HAP-1 (cell line): Measurements from ENCODE around the gene LCN15.

Experiments used
- DNase-seq, 2 experiments: peaks; one replicate each; pipeline ENCODE4 v3.0.0-alpha.2; 2016 to 2020; ENCODE audit warnings: low spot score in 2 of 2
- H3K27me3 ChIP-seq: fragments of 250-450 bp; sonication (Bioruptor Pico); 2 replicates; pipeline ENCODE4 v1.5.1; 2020; ENCODE audit warnings: low read depth, mild to moderate bottlenecking, moderate library complexity
- H3K36me3 ChIP-seq: fragments of 250-450 bp; sonication (Bioruptor Pico); replicated peaks from 2 replicates; pipeline ENCODE4 v1.5.1; 2020; ENCODE audit warnings: mild to moderate bottlenecking
- H3K4me1 ChIP-seq: fragments of 250-450 bp; sonication (Bioruptor Pico); 2 replicates; pipeline ENCODE4 v1.5.1; 2020; ENCODE audit warnings: mild to moderate bottlenecking
- H3K4me3 ChIP-seq: fragments of 250-450 bp; sonication (Bioruptor Pico); 2 replicates; pipeline ENCODE4 v1.5.1; 2020; ENCODE audit warnings: mild to moderate bottlenecking, moderate library complexity
- H3K9me3 ChIP-seq: fragments of 250-450 bp; sonication (Bioruptor Pico); 2 replicates; pipeline ENCODE4 v1.5.1; 2020; ENCODE audit warnings: mild to moderate bottlenecking, moderate library complexity
- in situ Hi-C: fragments of 300-500 bp; cut with MboI; formaldehyde crosslinking; loops from 3 replicates; pipeline ENCODE4 v1.14.3; 2020; ENCODE audit warnings: low sequenced_read_pairs, inconsistent platforms, mixed read lengths

LCN15 gene

GRCh38 chr9:136754059-136754572 is 10.2 kb downstream of the LCN15 start:
- in situ Hi-C loops = no loop called here
- Histone ChIP-seq H3K27me3 (no peaks in the 10 kb centered on the region; the same call in 1 of the 2 replicates), H3K9me3 (peaks cover 16% of the 10 kb centered on the region), H3K36me3 (no peaks in the 10 kb centered on the region), H3K4me1 (no peaks in the 10 kb centered on the region), H3K4me3 (no peak overlapping the region)
- DNase-seq = no peak

GRCh38 chr9:136753371-136754058 is 10.8 kb downstream of the LCN15 start:
- H3K27me3 ChIP-seq = no peaks in the 10 kb centered on the region; the same call in 1 of the 2 replicates
- no peaks in the 10 kb centered on the region for H3K36me3 ChIP-seq

DNA sequence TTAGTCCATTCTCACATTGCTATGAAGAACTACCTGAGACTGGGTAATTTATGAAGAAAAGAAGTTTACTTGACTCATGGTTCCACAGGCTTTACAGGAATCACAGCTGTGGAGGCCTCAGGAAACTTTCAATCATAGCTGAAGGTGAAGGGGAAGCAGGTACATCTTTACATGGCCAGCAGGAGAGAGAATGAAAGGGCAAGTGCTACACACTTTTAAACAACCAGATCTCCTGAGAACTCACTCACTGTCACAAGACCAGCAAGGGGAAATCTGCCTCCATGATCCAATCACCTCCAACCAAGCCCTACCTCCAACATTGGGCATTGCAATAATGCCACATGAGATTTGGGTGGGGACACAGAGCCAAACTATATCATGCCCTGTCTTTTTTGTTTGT is 12.5 kb downstream of the LCN15 start:
- no peaks in the 10 kb centered on the region; the same call in 1 of the 2 replicates for H3K27me3 ChIP-seq
- DNase-seq = no peak
- H3K9me3 ChIP-seq = peaks cover 16% of the 10 kb centered on the region
- in situ Hi-C loops = no loop called here
- H3K36me3 ChIP-seq = no peaks in the 10 kb centered on the region
- H3K4me1 ChIP-seq = no peaks in the 10 kb centered on the region
- no peak overlapping the region for H3K4me3 ChIP-seq

More at GRCh38 chr9:136753371-136754058, 10.8 kb downstream of the LCN15 start:
- no peaks in the 10 kb centered on the region for H3K4me1 ChIP-seq
- peaks cover 16% of the 10 kb centered on the region for H3K9me3 ChIP-seq
- H3K4me3 ChIP-seq = no peak overlapping the region
- in situ Hi-C loops = no loop called here
- no peak for DNase-seq

DNA sequence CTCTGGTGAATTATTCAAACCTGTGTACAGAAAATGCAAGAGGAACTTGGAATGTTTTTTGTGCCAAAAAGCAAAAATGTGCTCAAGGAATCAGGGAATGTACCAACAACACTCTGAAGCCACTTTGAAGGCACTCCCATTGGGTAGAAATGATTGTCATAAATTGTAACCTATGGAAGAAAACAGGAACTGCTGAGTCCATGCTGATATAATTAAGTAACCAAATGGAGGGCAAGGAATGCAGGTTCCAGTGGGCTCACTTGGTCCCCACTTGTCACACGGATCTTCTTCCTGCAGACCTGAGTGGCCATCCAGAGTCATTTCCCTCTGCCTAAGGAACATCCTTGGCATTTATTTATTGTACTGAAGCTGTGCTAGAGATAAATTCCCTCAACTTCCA is 13.1 kb downstream of the LCN15 start:
- H3K36me3 ChIP-seq = no peaks in the 10 kb centered on the region
- no peaks in the 10 kb centered on the region; the same call in 1 of the 2 replicates for H3K27me3 ChIP-seq
- in situ Hi-C loops = no loop called here
- peaks cover 14% of the 10 kb centered on the region for H3K9me3 ChIP-seq
- no peak for DNase-seq
- H3K4me1 ChIP-seq = no peaks in the 10 kb centered on the region
- no peak overlapping the region for H3K4me3 ChIP-seq

GRCh38 chr9:136750526-136750925 is 13.8 kb downstream of the LCN15 start:
- DNase-seq = no peak
- H3K4me3 ChIP-seq = no peak overlapping the region
- H3K36me3 ChIP-seq = no peaks in the 10 kb centered on the region
- H3K27me3 ChIP-seq = no peaks in the 10 kb centered on the region; the same call in 1 of the 2 replicates
- in situ Hi-C loops = no loop called here
- H3K9me3 ChIP-seq = peaks cover 13% of the 10 kb centered on the region
- H3K4me1 ChIP-seq = no peaks in the 10 kb centered on the region

- Histone ChIP-seq H3K4me1 (no peaks in the 10 kb centered on the region), H3K4me3 (no peak overlapping the region), H3K36me3 (no peaks in the 10 kb centered on the region), H3K9me3 (peaks cover 11% of the 10 kb centered on the region), H3K27me3 (no peaks in the 10 kb centered on the region; the same call in 1 of the 2 replicates)
- in situ Hi-C loops = no loop called here
- no peak for DNase-seq
Measured at GRCh38 chr9:136748666-136749611, 15.4 kb downstream of the LCN15 start.

- no peaks in the 10 kb centered on the region for H3K4me1 ChIP-seq
- peaks cover under 1% of the 10 kb centered on the region; the same call in 1 of the 2 replicates for H3K27me3 ChIP-seq
- no peak within 1 kb of the TSS for H3K4me3 ChIP-seq
- in situ Hi-C loops = no loop called here
- H3K9me3 ChIP-seq = peaks cover 11% of the 10 kb centered on the region
- no peaks in the 10 kb centered on the region for H3K36me3 ChIP-seq
- no peak for DNase-seq
Measured at GRCh38 chr9:136748201-136748600, 16.1 kb downstream of the LCN15 start, which contains the start of gene LCN6. TSS of gene LCN6 (minus strand) at chr9:136748525. CDS start at chr9:136748483, 42 bp downstream.

GRCh38 chr9:136747161-136748060 is 16.9 kb downstream of the LCN15 start:
- no peaks in the 10 kb centered on the region for H3K36me3 ChIP-seq
- no peak overlapping the region for H3K4me3 ChIP-seq
- no peaks in the 10 kb centered on the region for H3K4me1 ChIP-seq
- peaks cover 5% of the 10 kb centered on the region for H3K27me3 ChIP-seq
- in situ Hi-C loops = no loop called here
- peaks cover 11% of the 10 kb centered on the region for H3K9me3 ChIP-seq
- no peak for DNase-seq

GRCh38 chr9:136746621-136747020 is 17.7 kb downstream of the LCN15 start:
- Histone ChIP-seq H3K27me3 (peaks cover 11% of the 10 kb centered on the region), H3K4me1 (no peaks in the 10 kb centered on the region), H3K36me3 (no peaks in the 10 kb centered on the region), H3K4me3 (no peak overlapping the region), H3K9me3 (peaks cover 6% of the 10 kb centered on the region)
- no peak for DNase-seq
- in situ Hi-C loops = no loop called here

GRCh38 chr9:136746155-136746490 is 18.2 kb downstream of the LCN15 start:
- Histone ChIP-seq H3K27me3 (peaks cover 13% of the 10 kb centered on the region), H3K36me3 (no peaks in the 10 kb centered on the region), H3K4me3 (no peak overlapping the region), H3K9me3 (peaks cover 1% of the 10 kb centered on the region; the same call in 1 of the 2 replicates), H3K4me1 (no peaks in the 10 kb centered on the region)
- in situ Hi-C loops = no loop called here
- no peak for DNase-seq

GRCh38 chr9:136745389-136746154 is 18.7 kb downstream of the LCN15 start:
- H3K9me3 ChIP-seq = no peaks in the 10 kb centered on the region
- no peak overlapping the region for H3K4me3 ChIP-seq
- in situ Hi-C loops = no loop called here
- DNase-seq = no peak
- no peaks in the 10 kb centered on the region for H3K36me3 ChIP-seq
- peaks cover 13% of the 10 kb centered on the region for H3K27me3 ChIP-seq
- H3K4me1 ChIP-seq = no peaks in the 10 kb centered on the region

DNA sequence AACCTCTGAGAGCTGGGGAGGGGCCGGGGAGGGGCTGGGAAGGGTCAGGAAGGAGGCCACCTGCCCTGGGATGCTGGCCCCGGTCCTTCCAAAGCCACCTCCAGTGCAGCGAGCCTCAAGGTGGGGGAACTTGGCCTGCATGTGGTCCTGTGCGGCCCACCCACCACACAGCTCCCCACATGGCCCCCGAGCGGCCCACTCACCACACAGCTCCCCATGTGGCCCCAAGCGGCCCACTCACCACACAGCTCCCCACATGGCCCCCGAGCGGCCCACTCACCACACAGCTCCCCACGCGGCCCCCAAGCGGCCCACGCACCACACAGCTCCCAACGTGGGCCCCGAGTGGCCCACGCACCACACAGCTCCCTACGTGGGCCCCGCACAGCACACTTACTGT is 19.5 kb downstream of the LCN15 start:
- Histone ChIP-seq H3K4me3 (no peak overlapping the region), H3K4me1 (no peaks in the 10 kb centered on the region), H3K9me3 (no peaks in the 10 kb centered on the region), H3K27me3 (peaks cover 13% of the 10 kb centered on the region), H3K36me3 (no peaks in the 10 kb centered on the region)
- in situ Hi-C loops = no loop called here
- no peak for DNase-seq
